ENCODE data around the gene TMEM242.

DNA sequence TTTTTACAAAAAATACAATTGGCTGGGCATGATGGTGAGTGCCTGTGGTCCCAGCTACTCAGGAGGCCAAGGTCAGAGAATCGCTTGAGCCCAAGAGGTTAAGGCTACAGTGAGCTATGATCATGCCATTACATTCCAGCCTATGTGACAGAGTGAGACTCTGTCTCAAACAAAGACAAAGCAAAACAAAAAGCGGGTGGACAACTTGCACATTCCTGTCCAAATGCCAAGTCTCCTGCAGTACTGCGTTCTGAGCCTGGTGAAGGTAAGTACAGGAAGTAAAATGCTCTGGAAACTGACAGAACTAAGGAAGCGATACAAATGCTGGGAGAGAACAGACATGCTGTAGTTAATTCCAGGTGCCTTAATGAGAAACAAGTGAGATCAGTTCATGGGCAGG is 20.4 kb upstream of the TMEM242 start:
- TF ChIP-seq, protein P1, sequence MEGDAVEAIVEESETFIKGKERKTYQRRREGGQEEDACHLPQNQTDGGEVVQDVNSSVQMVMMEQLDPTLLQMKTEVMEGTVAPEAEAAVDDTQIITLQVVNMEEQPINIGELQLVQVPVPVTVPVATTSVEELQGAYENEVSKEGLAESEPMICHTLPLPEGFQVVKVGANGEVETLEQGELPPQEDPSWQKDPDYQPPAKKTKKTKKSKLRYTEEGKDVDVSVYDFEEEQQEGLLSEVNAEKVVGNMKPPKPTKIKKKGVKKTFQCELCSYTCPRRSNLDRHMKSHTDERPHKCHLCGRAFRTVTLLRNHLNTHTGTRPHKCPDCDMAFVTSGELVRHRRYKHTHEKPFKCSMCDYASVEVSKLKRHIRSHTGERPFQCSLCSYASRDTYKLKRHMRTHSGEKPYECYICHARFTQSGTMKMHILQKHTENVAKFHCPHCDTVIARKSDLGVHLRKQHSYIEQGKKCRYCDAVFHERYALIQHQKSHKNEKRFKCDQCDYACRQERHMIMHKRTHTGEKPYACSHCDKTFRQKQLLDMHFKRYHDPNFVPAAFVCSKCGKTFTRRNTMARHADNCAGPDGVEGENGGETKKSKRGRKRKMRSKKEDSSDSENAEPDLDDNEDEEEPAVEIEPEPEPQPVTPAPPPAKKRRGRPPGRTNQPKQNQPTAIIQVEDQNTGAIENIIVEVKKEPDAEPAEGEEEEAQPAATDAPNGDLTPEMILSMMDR (IDR thresholded peaks at IDR 0.05), result no peak
- no peak for TF ChIP-seq POLR2A (IDR thresholded peaks at IDR 0.05)

Measured in ovary (tissue), 3 donors.